ENCODE measurements around the gene PGBD5.

The PGBD5 gene

GRCh38 chr1:230299191-230300006, 126.7 kb downstream of the PGBD5 start:
- DNase-seq = no peak

DNA sequence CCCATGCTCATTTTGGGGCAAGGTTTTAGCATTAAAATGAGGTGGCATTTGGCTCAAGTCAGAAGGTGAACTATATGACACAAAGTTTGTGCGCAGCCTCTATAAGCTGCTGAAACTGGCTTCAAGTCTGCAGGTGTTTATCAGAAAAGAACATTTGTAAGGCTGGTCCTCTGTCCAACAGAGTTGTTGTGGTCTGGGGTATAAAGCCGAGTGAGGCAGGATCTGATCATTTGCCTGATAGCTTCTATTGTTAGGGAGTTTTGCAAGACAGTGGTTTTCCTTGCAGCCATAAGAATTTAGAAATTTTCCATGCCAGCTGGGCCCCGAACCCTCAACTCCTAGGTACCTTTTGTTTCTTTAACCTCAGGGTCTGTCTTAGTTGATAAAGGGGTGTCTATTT, 130.8 kb downstream of the PGBD5 start:
- DNase-seq = no peak

DNA sequence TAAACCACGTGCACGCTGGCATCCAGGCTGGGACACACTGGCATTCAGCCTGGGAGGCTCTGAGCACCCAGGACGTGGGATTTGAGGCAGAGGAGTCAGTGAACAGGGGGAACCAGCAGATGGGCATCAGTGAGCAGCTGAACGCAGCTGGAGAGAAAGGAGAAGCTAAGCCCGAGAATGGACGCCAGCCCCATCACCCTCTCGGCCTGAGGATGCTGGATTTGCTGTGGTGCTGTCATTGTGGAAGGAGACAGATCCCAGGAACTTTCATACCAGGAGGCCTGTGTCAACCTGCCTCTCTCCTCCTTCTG, 132.8 kb downstream of the PGBD5 start:
- no peak for DNase-seq

DNA sequence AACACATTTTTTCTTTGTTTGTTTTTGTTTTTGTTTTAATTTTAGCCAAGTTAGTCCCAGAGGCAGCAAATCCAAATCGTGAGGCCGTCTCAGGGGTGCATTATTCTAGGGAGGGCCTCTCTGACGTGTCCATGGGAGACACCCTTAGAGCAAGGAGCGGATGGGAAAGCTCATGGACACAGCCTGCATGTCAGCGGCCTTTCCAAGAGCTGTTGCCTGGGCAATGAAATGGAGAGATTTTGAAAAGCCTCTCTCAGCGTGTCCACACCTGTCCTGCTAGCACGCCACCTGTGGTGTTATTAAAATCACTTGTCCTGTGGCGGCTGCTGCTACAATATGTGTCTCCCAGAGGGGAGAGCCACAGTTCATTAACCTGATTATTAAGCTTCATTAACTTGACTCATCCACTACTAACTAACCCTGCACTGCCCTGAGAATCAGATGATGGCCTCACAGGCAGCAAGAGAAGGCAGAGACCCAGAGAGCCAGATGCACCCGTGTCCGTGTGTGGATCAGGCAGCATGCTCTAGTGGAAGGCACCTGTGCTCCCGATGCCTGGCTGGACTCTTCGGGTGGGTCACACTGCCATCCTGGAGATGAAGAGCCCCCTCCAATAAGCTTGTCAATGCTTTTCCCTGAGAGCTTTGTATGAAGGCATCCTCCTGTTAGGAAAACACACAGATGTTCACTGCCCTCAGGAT, 133.3 kb downstream of the PGBD5 start:
- DNase-seq = no peak

GRCh38 chr1:230291731-230292620, 134.2 kb downstream of the PGBD5 start:
- no peak for DNase-seq

DNA sequence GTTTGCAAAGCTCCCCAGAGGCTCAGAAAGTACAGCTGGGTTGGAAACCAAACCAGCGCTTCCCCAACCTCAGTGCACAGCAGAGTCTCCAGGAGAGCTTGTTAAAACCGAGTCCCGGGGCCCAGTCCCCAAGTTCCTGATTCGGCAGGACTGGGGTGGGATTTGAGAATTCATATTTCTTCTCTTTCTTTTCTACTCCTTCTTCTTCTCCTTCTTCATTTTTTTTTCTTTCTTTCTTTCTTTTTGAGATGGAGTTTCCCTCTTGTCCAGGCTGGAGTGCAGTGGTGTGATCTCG, 136.8 kb downstream of the PGBD5 start:
- no peak for DNase-seq

DNA sequence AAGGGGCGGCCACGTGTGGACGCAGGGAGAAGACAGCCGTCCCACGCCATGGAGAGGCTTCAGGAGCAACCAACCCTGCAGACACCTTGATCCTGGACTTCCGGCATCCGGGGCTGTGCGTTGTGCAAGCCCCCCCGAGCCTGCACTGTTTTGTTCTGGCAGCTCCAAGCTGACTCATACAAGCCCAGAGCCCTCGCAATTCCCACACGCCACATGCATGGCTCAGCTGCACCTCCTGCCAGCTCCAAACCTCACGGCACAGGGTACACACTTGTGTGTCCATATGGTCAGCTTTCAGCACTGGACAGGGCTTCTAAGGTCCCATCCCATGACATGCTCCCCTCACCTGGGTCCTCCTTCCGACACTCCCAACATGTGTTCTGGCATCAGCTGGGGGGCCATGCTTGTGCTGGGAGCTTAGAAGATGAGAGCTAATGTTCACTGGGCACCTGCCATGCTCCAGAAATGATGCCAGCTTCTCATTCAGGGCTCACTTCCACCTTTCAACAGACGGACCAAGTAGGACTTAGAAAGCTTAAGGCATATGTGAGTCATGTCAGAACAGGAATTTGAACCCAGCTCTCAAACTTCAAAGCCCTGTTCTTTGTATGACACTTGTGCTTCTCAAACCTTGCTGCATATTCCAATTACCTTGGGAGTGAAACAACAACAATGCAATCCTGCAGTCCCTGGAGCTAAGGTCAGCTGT, 137.3 kb downstream of the PGBD5 start:
- no peak for DNase-seq

- no peak for DNase-seq
These were observed 138.3 kb downstream of the PGBD5 start for GRCh38 chr1:230287674-230288315.

GRCh38 chr1:230286890-230287269, 139.3 kb downstream of the PGBD5 start:
- no peak for DNase-seq

GRCh38 chr1:230286166-230286889, 139.8 kb downstream of the PGBD5 start:
- DNase-seq = no peak

DNA sequence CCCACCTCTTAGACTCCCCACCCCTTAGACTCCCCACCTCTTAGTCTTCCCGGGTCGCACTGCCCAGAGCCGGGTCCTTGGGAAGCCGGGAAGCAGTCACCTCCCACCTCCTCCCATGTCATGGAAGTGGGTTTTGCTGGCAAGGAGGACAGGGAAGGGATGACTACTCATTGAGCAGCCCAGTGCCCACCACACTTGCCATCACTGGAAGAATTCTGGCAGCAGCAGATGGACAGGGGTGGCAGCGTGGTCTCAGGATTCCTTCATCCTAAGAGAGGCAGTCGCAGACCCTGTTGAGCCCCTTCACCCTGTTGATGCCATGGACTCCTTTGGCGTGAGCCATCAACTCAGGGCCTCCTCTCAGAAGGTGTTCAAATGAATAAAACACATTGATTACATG, 140.8 kb downstream of the PGBD5 start:
- no peak for DNase-seq

DNA sequence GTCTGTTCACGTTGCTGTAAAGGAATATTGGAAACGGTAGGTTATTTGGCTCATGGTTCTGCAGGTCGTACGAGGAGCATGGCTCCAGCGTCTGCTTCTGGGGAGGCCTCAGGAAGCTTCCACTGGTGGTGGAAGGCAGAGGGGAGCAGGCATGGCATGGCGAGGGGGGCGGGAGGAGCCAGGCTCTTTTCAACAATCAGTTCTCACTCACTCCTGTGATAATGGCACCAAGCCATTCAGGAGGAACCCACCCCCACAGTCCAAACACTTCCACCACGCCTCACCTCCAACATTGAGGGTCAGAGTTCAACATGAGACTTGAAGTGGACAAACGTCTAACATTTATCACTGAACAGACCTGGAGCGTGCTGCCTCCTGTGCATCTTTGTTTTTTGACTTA, 141.2 kb downstream of the PGBD5 start:
- DNase-seq = no peak

GRCh38 chr1:230283678-230284077, 142.5 kb downstream of the PGBD5 start:
- DNase-seq = no peak

- no peak for DNase-seq
These were observed 144.0 kb downstream of the PGBD5 start for GRCh38 chr1:230282157-230282556.

DNA sequence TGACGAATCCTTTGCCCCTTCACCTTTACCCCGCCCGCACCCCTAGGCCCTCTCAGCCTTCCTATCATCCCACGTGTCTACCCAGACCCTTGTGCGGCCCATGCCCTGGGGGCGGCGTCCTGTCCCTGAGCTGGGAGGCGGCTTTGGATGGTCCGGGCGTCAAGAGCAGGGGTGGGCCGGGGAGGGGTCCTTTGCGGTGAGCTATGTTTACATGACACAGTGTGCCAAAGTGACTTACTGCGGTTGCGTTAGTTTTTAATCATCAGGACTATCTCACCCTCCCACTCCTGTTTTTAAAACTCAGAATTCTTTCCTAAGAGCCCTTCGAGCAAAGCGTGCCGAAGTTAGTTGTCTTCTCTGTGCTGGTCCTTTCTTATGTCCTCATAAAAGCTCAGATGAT, 144.6 kb downstream of the PGBD5 start:
- no peak for DNase-seq

DNA sequence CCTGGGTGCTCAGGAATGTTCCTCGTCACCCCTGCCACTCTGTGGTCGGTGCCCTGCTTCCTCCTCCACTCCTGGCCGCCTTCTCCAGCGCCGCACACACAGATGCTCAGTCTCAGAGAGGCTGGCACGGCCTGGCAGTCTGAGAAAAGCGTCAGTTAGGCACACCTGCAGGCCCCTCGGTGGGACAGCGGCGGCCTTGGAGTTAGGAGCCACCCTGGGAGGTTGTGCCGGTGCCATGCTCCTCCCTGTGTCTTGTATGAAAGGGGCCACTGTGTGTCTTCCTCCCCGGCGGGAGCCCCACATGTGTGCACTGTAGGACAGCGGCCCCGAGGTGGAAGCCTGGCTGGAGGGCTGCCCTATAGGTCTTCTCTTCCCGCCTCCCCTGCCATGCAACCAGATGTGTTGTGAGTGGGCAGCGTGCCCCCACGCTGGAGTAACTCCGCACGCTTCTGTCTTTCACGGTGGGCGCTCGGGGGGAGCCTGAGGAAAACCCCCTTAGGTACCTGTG, 145.2 kb downstream of the PGBD5 start:
- no peak for DNase-seq

DNA sequence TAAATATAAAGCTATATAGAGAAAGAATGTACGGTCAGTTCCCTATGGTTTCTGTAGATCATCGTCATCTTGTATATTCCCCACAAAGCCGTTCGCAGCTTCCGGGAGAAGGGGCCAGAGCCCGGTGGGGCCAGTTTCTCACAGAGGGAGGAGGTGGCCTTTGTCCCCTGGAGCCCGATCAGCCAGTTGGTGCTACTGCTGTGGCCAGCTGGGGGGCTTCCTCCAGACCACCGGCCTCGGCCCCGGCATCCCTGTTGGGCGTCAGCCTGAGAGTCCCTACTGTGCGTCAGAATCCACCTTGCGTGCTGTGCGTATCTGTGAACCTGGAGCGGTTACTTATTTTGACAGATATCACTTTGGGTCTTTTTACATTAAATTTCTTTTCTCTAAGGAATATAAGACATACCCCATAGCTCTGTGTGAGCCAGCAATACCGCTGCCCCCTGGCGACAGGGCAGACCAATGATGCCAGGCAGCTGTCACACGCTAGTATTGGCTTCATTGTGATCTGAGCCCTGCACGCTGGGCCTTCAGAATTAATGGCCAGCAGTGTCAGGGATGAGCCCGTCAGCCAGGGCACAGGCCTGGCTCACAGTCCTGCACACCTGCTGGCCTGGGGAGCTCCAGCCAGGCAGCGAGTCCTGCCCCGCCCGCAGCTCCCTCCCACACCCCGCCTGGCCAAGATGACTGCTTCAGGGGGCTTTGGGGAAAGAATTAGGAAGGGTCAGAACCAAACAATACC, 145.9 kb downstream of the PGBD5 start:
- no peak for DNase-seq

- no peak for DNase-seq
These were observed 146.6 kb downstream of the PGBD5 start for GRCh38 chr1:230279583-230279945.

DNA sequence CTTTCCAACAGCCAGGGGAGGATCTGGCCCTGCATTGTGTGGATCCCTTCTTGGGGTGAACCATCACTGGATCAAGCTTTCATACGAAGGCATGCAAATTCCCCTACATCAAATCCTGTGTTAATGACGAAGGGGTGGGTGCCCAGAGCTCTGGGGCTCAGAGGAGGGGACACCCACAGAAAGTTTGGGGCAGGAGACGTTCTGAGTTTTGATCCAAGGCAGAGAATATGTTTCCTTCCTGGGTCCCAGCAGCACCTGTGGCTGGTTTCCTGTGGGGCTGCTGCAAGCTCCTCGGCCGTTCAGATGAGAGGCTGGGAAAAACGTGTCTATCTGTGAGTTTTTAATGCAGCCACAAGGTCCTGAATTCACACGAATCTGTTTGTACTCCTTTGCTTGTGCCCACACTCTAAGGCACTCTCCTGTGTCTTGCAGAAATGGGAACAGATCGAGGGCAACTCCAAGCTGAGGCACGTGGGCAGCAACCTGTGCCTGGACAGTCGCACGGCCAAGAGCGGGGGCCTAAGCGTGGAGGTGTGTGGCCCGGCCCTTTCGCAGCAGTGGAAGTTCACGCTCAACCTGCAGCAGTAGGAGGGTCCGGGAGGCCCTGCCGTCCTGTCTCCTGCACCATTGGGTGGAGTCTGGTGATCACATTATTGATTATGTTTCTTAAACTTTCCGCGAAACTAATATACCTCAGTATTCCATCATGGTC, 147.1 kb downstream of the PGBD5 start:
- no peak for DNase-seq

DNA sequence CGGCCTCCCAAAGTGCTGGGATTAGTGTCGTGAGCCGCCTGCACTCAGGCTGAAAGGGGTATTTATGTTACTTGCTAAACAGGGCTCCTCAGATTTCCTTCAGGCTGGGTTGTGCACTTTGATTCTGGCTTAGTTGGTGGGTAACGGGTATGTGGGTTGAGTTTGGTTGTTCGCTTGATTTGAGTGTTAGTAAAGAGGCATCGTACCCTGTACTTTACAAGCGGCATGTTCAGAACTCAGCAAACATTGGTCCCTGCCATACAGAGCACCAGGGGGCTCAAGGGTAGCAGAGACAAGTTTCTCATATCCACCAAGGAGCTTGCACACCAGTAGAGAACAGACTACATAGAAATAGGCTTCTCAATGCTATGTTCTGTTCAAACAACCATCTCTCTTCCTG, 147.8 kb downstream of the PGBD5 start:
- DNase-seq = no peak

Measured in CD4-positive, alpha-beta T cell treated with Interleukin-12 subunit alpha and Interleukin-12 subunit beta, for 1 hour (primary cell).